ENCODE data around the gene SGMS1. TPM values are rescaled to one million over a fixed set of nuclear protein-coding genes. Genes with fewer than 3 reads are reported as not detected.
"Not testable (repeated sequence)": the region's sequence is repeated elsewhere in the genome, so short reads cannot be mapped to it uniquely, and the experiment has no call there.

Gene SGMS1
- polyA plus RNA-seq, 2 of the 4 experiments (the other 2 are of a cell fraction), result 22.7 to 28.2 TPM

DNA sequence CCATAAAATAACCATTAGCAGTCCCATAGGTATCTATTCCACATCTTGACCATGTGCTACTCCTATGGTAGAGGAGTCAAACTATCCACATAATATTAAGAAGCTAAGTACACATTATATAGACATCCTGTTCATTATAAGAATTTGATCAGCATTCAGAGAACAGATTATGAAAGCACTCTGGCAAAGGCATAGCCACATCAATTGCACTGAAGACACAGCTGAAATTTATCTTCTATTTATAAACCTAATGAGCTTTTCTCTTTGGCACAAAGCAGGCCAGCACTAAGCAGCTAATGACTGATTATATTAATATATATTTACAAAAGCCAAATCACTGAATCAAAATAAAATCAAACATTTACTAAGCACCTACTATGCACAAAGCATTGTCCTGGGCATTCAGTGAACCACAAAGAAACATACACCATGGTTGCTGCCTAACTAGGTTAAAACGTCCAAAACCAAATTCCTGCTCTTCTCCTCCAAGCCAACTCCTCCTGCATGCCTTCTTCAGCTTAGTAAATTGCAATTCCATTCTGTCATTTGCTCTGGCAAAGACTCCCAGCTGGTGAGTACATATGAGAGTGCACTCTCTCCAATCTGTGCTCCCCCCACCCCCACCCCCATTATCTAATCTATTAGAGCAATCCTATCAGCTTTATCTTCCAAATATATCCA, 249.8 kb downstream of the SGMS1 start:
- ATAC-seq (no peak), DNase-seq (ENCODE audit: low read depth in 1 of 2, low spot score in 1 of 2) (no peak), FAIRE-seq (no peak)
- Histone ChIP-seq H3K9me3 (no peaks in the 10 kb centered on the region), H3K4me3 (no peak overlapping the region), H3K27ac (no peak overlapping the region), H3K4me2 (no peak overlapping the region), H3K4me1 (0 out of 3 replicates have a peak, but pooled peaks cover 5% of the 10 kb centered on the region)
- CTCF ChIA-PET, result no interaction called here
- whole genome bisulfite sequencing (ENCODE audit: missing lambda C conversion rate), result 77% methylated on average over 1 of the region's 1 CpG
- POLR2A ChIA-PET, result no interaction called here
- TF ChIP-seq SMC3 (IDR thresholded peaks at IDR 0.05) (no peak), FOSL2 (IDR thresholded peaks at IDR 0.05) (no peak), FOSL2 (CRISPR knock-in tag; IDR thresholded peaks at IDR 0.05) (no peak), HOXB5 (CRISPR knock-in tag; IDR thresholded peaks at IDR 0.05) (no peak), EHF (CRISPR knock-in tag; IDR thresholded peaks at IDR 0.05) (no peak), RAD21 (conservative IDR thresholded peaks at IDR 0.05 in 1 of 2, IDR thresholded peaks at IDR 0.05 in 1 of 2) (no peak), CBX2 (IDR thresholded peaks at IDR 0.05; ENCODE audit: borderline replicate concordance, low read depth) (no peak)
- TF ChIP-seq, protein P1, sequence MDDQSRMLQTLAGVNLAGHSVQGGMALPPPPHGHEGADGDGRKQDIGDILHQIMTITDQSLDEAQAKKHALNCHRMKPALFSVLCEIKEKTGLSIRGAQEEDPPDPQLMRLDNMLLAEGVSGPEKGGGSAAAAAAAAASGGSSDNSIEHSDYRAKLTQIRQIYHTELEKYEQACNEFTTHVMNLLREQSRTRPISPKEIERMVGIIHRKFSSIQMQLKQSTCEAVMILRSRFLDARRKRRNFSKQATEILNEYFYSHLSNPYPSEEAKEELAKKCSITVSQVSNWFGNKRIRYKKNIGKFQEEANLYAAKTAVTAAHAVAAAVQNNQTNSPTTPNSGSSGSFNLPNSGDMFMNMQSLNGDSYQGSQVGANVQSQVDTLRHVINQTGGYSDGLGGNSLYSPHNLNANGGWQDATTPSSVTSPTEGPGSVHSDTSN (IDR thresholded peaks at IDR 0.05), result no peak

DNA sequence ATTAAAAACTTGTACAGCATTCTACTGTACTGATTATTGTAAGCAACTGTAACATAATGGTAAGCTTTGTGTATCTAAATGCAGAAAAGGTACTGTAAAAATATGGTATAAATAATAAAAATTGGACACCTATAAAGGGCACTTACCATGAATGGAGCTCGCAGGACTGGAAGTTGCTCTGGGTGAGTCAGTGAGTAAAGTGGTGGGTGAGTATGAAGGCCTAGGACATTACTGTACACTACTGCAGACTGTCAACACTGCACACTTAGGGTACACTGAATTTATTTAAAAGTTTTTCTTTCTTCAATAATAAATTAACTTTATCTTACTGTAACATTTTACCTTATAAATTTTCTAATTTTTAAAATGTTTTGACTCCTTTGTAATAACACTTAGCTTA, 253.8 kb downstream of the SGMS1 start:
- FAIRE-seq, result no peak

DNA sequence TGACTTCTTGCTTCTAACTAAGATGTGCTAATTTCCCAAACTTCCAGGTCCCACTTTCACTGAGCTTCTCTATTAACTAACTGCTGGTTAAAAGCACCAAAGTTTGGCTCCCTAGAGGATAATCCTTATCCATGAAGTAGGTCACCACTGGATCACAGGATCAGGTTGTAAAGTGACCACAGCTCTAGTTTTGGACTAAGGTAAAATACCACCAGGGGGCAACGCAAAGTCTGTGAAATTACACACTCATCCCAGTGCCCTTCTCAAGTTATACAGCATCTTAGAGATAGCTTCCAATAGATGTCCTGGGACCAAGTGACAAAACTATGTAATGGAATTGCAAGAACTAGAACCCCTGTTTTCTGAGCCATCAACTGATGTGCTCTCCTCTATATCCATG, 256.0 kb downstream of the SGMS1 start:
- peak; percentile 94 to 95 for ATAC-seq
- CTCF ChIA-PET, result interaction anchor here (0.6 to 2.0 kb wide), 16 partner anchors 8 to 258 kb away, joined by 3 to 14 read pairs (median 3); no protein-coding TSS in a partner anchor
- Histone ChIP-seq H3K4me3 (no peak overlapping the region), H3K27ac (no peak overlapping the region), H3K9me3 (no peaks in the 10 kb centered on the region), H3K4me1 (no peaks in the 10 kb centered on the region), H3K4me2 (no peak overlapping the region)
- TF ChIP-seq FOSB (CRISPR knock-in tag; IDR thresholded peaks at IDR 0.05) (no peak), RAD21 (conservative IDR thresholded peaks at IDR 0.05 in 1 of 2, IDR thresholded peaks at IDR 0.05 in 1 of 2) (peak; percentile 56 to 64), SMC3 (IDR thresholded peaks at IDR 0.05) (peak; percentile 63)
- TF ChIP-seq, protein P2, sequence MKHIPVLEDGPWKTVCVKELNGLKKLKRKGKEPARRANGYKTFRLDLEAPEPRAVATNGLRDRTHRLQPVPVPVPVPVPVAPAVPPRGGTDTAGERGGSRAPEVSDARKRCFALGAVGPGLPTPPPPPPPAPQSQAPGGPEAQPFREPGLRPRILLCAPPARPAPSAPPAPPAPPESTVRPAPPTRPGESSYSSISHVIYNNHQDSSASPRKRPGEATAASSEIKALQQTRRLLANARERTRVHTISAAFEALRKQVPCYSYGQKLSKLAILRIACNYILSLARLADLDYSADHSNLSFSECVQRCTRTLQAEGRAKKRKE (CRISPR knock-in tag; IDR thresholded peaks at IDR 0.05; ENCODE audit: low read depth), result no peak
- TF ChIP-seq, protein P3, sequence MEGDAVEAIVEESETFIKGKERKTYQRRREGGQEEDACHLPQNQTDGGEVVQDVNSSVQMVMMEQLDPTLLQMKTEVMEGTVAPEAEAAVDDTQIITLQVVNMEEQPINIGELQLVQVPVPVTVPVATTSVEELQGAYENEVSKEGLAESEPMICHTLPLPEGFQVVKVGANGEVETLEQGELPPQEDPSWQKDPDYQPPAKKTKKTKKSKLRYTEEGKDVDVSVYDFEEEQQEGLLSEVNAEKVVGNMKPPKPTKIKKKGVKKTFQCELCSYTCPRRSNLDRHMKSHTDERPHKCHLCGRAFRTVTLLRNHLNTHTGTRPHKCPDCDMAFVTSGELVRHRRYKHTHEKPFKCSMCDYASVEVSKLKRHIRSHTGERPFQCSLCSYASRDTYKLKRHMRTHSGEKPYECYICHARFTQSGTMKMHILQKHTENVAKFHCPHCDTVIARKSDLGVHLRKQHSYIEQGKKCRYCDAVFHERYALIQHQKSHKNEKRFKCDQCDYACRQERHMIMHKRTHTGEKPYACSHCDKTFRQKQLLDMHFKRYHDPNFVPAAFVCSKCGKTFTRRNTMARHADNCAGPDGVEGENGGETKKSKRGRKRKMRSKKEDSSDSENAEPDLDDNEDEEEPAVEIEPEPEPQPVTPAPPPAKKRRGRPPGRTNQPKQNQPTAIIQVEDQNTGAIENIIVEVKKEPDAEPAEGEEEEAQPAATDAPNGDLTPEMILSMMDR (IDR thresholded peaks at IDR 0.05), result peak; percentile 47; the same call in 2 of the 3 replicates
- FAIRE-seq, result no peak
- POLR2A ChIA-PET, result interaction anchor here (0.7 to 1.1 kb wide), 2 partner anchors 51 to 257 kb away, joined by 3 read pairs; no protein-coding TSS in a partner anchor
- peak; percentile 35 to 58 for DNase-seq (ENCODE audit: low read depth in 1 of 2, low spot score in 1 of 2)
- 71% methylated on average over 1 of the region's 1 CpG for WGBS (ENCODE audit: missing lambda C conversion rate)

More for the DNA sequence above, 253.8 kb downstream of the SGMS1 start:
- POLR2A ChIA-PET, result no interaction called here
- TF ChIP-seq EP300 (IDR thresholded peaks at IDR 0.05), result no peak
- TF ChIP-seq TP53 (CRISPR knock-in tag; IDR thresholded peaks at IDR 0.05), result no peak
- TF ChIP-seq TFCP2L1 (CRISPR knock-in tag; IDR thresholded peaks at IDR 0.05), result no peak
- no peak for TF ChIP-seq JUNB (IDR thresholded peaks at IDR 0.05)
- TF ChIP-seq ZFP36 (IDR thresholded peaks at IDR 0.05; ENCODE audit: borderline replicate concordance, partially characterized antibody), result no peak
- TF ChIP-seq MAFK (IDR thresholded peaks at IDR 0.05; ENCODE audit: partially characterized antibody), result no peak
- ATAC-seq (no peak), DNase-seq (ENCODE audit: low read depth in 1 of 2, low spot score in 1 of 2) (no peak)
- Histone ChIP-seq H3K4me1 (0 out of 3 replicates have a peak, but pooled peaks cover 5% of the 10 kb centered on the region), H3K27ac (no peak overlapping the region), H3K4me2 (no peak overlapping the region), H3K9me3 (no peaks in the 10 kb centered on the region), H3K4me3 (no peak overlapping the region)
- 81% methylated on average over 1 of the region's 1 CpG for WGBS (ENCODE audit: missing lambda C conversion rate)
- CTCF ChIA-PET, result interaction anchor here (0.6 to 0.7 kb wide), 3 partner anchors 42 to 827 kb away, joined by 3 read pairs; no protein-coding TSS in a partner anchor

DNA sequence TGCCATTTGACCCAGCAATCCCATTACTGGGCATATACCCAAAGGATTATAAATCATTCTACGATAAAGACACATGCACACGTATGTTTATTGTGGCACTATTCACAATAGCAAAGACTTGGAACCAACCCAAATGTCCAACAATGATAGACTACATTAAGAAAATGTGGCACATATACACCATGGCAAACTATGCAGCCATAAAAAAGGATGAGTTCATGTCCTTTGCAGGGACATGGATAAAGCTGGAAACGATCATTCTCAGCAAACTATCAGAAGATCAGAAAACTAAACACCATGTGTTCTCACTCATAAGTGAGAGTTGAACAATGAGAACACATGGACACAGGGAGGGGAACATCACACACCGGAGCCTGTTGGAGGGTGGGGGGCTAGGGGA, 257.3 kb downstream of the SGMS1 start:
- H3K4me3 ChIP-seq; CTCF ChIA-PET; H3K4me1 ChIP-seq; FAIRE-seq; H3K27ac ChIP-seq; ATAC-seq; DNase-seq (ENCODE audit: low read depth in 1 of 2, low spot score in 1 of 2); H3K9me3 ChIP-seq; H3K4me2 ChIP-seq; POLR2A ChIA-PET: not testable (repeated sequence)
- WGBS (ENCODE audit: missing lambda C conversion rate), result 76% methylated on average over 4 of the region's 4 CpGs

DNA sequence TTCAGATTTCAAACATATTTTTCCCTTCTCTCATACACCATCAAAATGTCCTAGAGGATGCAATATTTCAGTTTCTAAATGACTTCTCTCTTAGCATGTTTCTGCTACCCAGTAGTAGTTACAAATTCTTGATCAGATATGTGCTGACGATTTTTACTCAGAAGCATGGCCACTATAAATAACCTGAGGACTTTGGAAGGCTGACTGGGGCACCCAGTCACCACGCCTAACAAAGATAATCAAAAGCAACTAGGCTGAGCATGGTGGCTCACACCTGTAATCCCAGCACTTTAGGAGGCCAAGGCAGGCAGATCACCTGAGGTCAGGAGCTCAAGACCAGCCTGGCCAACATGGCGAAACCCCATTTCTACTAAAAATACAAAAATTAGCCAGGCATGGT, 259.0 kb downstream of the SGMS1 start:
- H3K4me1 ChIP-seq; CTCF ChIA-PET; DNase-seq (ENCODE audit: low read depth in 1 of 2, low spot score in 1 of 2); H3K27ac ChIP-seq; ATAC-seq; POLR2A ChIA-PET; H3K4me3 ChIP-seq; FAIRE-seq; H3K4me2 ChIP-seq; H3K9me3 ChIP-seq: not testable (repeated sequence)
- WGBS (ENCODE audit: missing lambda C conversion rate), result 72% methylated on average over 3 of the region's 3 CpGs

Measured in A549 (cell line).